KMS-11 (cell line): ENCODE measurements around the gene SMIM20.

Experiments
- H2AFZ ChIP-seq: fragments of 200-600 bp; sonication (generic); 2 replicates; pipeline ENCODE4 v1.6.1; 2016; ENCODE audit warnings: antibody characterized with exemption, mixed run types, low read depth
- H3K27ac ChIP-seq: fragments of 200-600 bp; sonication (generic); 2 replicates; pipeline ENCODE4 v1.6.1; 2016; ENCODE audit warnings: mild to moderate bottlenecking, mixed run types
- H3K27me3 ChIP-seq: fragments of 200-600 bp; sonication (generic); 2 replicates; pipeline ENCODE4 v1.6.1; 2017; ENCODE audit warnings: mild to moderate bottlenecking, low read depth, mixed run types, moderate library complexity; ENCODE audit not compliant: insufficient read depth
- H3K36me3 ChIP-seq: fragments of 200-600 bp; sonication (generic); 2 replicates; pipeline ENCODE4 v1.6.1; 2017; ENCODE audit warnings: mild to moderate bottlenecking, mixed run types; ENCODE audit not compliant: insufficient read depth
- H3K4me1 ChIP-seq: fragments of 200-600 bp; sonication (generic); 2 replicates; pipeline ENCODE4 v1.6.1; 2016; ENCODE audit warnings: mild to moderate bottlenecking, low read depth, mixed run types; ENCODE audit not compliant: poor library complexity, severe bottlenecking
- H3K4me2 ChIP-seq: fragments of 200-600 bp; sonication (generic); 2 replicates; pipeline ENCODE4 v1.7.0; 2016; ENCODE audit warnings: mild to moderate bottlenecking, mixed run types
- H3K4me3 ChIP-seq: fragments of 200-600 bp; sonication (generic); IDR thresholded peaks from 2 replicates; pipeline ENCODE4 v1.6.1; 2017; ENCODE audit warnings: low read depth, low read length, mixed read lengths; ENCODE audit not compliant: insufficient read depth
- H3K79me2 ChIP-seq: fragments of 200-600 bp; sonication (generic); 2 replicates; pipeline ENCODE4 v1.6.1; 2016; ENCODE audit warnings: low read depth, mixed run types; ENCODE audit not compliant: insufficient read depth
- H3K9ac ChIP-seq: fragments of 200-600 bp; sonication (generic); 2 replicates; pipeline ENCODE4 v1.6.1; 2016; ENCODE audit warnings: mild to moderate bottlenecking, mixed run types
- H4K20me1 ChIP-seq: fragments of 200-600 bp; sonication (generic); 2 replicates; pipeline ENCODE4 v1.6.1; 2016; ENCODE audit warnings: mild to moderate bottlenecking, mixed run types; ENCODE audit not compliant: insufficient read depth
- CTCF ChIP-seq: fragments of 200-600 bp; sonication (generic); conservative IDR thresholded peaks from 2 replicates; pipeline ENCODE4 v1.6.1; 2017; ENCODE audit warnings: low read depth, mild to moderate bottlenecking, antibody characterized with exemption, low read length, moderate library complexity, mixed read lengths

The SMIM20 gene

DNA sequence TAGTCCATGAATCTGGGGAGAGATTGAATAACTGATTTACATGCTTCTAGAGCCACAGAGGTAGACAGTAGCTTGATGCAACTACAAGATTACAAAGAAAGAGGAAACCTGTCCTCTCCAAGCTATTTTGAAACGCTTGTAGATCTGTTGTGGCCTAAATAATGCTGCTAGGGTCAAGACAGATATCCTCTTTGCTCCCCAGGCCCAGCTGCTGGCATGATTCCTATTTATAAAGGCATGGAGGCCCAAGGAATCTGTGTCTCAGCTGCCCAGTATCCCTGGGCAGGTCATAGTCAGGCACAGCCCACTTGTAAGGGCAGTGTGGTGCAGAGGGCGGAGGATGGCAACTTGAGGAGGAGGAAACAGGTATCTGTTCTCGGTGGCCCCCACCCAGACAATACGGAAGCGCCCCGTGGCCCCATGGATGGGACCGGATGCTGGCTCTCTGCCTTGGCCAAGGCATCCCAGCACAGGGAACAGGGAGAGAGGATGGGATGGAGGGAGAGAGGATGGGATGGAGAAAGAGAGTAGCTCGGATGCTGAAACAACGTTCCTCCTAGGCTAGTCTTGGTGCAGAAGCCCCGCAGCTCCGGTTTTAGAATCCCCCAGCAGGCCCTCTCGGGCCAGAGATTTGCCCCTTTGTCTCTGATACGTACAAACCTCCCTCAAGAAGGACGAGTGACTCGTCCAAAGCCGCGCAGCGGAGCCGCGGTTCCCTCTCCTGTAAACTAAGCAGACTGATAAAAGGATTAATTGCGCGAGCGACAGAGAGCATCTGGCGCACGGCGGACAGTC is 767 bp upstream of the SMIM20 start:
- H3K36me3 ChIP-seq: no peaks in the 10 kb centered on the region
- no peak overlapping the region; the same call in 1 of the 2 replicates for H3K9ac ChIP-seq
- H3K79me2 ChIP-seq: no peaks in the 10 kb centered on the region
- H3K27me3 ChIP-seq: peaks cover 3% of the 10 kb centered on the region; the same call in 1 of the 2 replicates
- no peaks in the 10 kb centered on the region for H4K20me1 ChIP-seq
- H3K27ac ChIP-seq: no peak overlapping the region
- H3K4me1 ChIP-seq: no peaks in the 10 kb centered on the region
- H3K4me3 ChIP-seq: peak overlapping the region; percentile 67
- peak overlapping the region; percentile 57 for H3K4me2 ChIP-seq
- H2AFZ ChIP-seq: peak overlapping the region; percentile 93; the same call in 1 of the 2 replicates
- no peak for TF ChIP-seq CTCF

GRCh38 chr4:25914670-25915352 is 791 bp downstream of the SMIM20 start:
- peak overlapping the region; percentile 76 for H3K9ac ChIP-seq
- peak overlapping the region; percentile 34; the same call in 1 of the 2 replicates for H3K4me2 ChIP-seq
- no peaks in the 10 kb centered on the region for H4K20me1 ChIP-seq
- no peaks in the 10 kb centered on the region for H3K36me3 ChIP-seq
- H3K4me1 ChIP-seq: no peaks in the 10 kb centered on the region
- peaks cover 3% of the 10 kb centered on the region; the same call in 1 of the 2 replicates for H3K27me3 ChIP-seq
- H3K79me2 ChIP-seq: no peaks in the 10 kb centered on the region
- H3K4me3 ChIP-seq: no peak overlapping the region
- peak overlapping the region; percentile 48 for H3K27ac ChIP-seq
- H2AFZ ChIP-seq: peak overlapping the region; percentile 87
- TF ChIP-seq CTCF: no peak

DNA sequence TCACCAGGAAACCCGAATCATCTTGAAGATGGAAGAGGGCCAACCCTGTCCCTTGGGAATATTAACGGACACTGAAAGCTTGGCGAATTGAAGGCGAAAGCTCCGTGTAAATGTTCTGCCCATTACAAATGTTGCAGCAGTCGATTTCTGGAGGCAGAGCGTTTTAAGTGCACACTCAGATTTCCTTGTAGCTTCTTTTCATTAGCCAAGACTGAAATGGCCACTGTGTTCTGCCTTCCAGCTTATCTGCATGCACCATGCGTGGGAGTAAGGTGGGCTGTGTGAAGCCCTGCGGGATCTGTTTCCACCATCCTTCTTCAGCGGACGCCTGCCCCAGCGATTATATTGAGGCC is 1.3 kb downstream of the SMIM20 start:
- no peak overlapping the region for H3K27ac ChIP-seq
- no peaks in the 10 kb centered on the region for H3K36me3 ChIP-seq
- no peak for TF ChIP-seq CTCF
- H3K4me1 ChIP-seq: no peaks in the 10 kb centered on the region
- 0 out of 2 replicates have a peak overlapping the region, but pooled peaks have one; percentile 34 for H3K4me2 ChIP-seq
- H2AFZ ChIP-seq: peak overlapping the region; percentile 87; the same call in 1 of the 2 replicates
- H3K27me3 ChIP-seq: peaks cover 3% of the 10 kb centered on the region; the same call in 1 of the 2 replicates
- no peak overlapping the region for H3K9ac ChIP-seq
- H3K4me3 ChIP-seq: no peak overlapping the region
- no peaks in the 10 kb centered on the region for H4K20me1 ChIP-seq
- H3K79me2 ChIP-seq: no peaks in the 10 kb centered on the region

- no peak overlapping the region for H3K4me2 ChIP-seq
- no peaks in the 10 kb centered on the region for H4K20me1 ChIP-seq
- TF ChIP-seq CTCF: no peak
- H3K27me3 ChIP-seq: peaks cover 3% of the 10 kb centered on the region; the same call in 1 of the 2 replicates
- H2AFZ ChIP-seq: no peak overlapping the region
- no peak overlapping the region for H3K9ac ChIP-seq
- H3K4me1 ChIP-seq: no peaks in the 10 kb centered on the region
- no peak overlapping the region for H3K27ac ChIP-seq
- no peak overlapping the region for H3K4me3 ChIP-seq
- no peaks in the 10 kb centered on the region for H3K79me2 ChIP-seq
- no peaks in the 10 kb centered on the region for H3K36me3 ChIP-seq
Measured at GRCh38 chr4:25916870-25917269, 2.9 kb downstream of the SMIM20 start.
